ENCODE results near the gene AMPD3. TPM values are rescaled to one million over a fixed set of nuclear protein-coding genes. Genes with fewer than 3 reads are reported as not detected.

AMPD3 gene
- total RNA-seq (82.4 and 85.5 TPM in 2 replicates), polyA plus RNA-seq (40.1 and 48.3 TPM in 2 replicates), polyA minus RNA-seq (50.7 and 76.3 TPM in 2 replicates)
- total RNA-seq (2013): 33.6 TPM

DNA sequence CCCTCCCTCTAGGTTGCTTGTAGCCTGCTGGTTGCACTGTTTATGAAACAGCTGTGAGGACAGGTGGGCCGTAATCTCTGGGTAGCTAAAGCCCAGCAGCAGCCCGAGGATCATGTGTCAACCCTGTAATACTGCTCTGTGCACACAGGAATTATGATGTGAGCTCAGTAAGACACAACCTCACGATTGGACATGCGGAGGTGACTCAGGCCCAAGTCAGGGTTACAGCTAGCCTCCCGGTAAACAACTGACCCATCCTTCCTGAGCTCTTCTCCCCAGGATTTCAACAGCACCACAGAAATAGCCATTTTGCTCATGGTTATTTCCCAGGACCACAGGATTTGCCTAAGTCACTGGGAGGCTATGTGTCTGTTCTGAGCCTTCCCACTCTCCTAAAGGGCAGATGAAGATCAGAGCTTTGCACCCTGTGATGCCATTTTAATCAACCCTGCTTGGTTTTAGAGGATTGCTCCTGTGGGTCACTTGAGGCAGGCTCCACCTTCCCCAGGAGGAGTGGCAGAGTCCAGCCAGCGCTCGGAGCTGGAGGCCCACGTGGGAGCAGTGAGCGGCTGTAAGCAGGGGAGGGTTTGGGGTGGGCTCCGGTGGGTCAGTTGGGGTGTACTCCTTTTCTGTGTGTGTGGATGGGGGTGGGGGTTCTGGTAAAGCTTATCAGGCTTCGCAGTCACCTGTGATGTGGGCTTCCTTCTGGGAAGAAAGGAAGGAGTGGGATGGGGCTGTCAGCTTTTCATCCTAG is at the start of gene AMPD3:
TSS of gene AMPD3 (plus strand) at position 387 of the 754 bp plus-strand sequence. CDS start 6,256 bp downstream, outside the sequence.
- no peaks in the 10 kb centered on the region for H3K27me3 Mint-ChIP-seq
- H2AFZ ChIP-seq (ENCODE audit: insufficient read depth, low read depth, low read length, poor library complexity, severe bottlenecking): peak within 1 kb of the TSS; percentile 19

More for the DNA sequence above, at the start of gene AMPD3:
- intact Hi-C loops (cut with micrococcal nuclease): loop anchor here (5.0 to 10.0 kb wide), 2 partner anchors 150 to 152 kb away; partner anchors contain the start of gene ADM
- Histone ChIP-seq H3K4me1 (ENCODE audit: control insufficient read depth in 2 of 2, insufficient read depth in 2 of 2, low read length in 2 of 2) (peaks cover 62 to 78% of the 10 kb centered on the region in 2 donors), H3K9ac (ENCODE audit: low read length) (peak within 1 kb of the TSS; percentile 60), H3K27me3 (replicated peaks in 1 of 4; ENCODE audit: control extremely low read depth in 1 of 4, control insufficient read depth in 3 of 4, insufficient read depth in 4 of 4, low read length in 3 of 4) (no peaks in the 10 kb centered on the region), H3K79me2 (ENCODE audit: control insufficient read depth, insufficient read depth, low read length) (peaks cover 84% of the 10 kb centered on the region), H3K36me3 (replicated peaks in 1 of 2; ENCODE audit: control extremely low read depth in 1 of 2, control insufficient read depth in 1 of 2, extremely low read depth in 1 of 2, insufficient read depth in 2 of 2, low read length in 1 of 2) (no peaks in the 10 kb centered on the region), H3K4me3 (ENCODE audit: control extremely low read depth in 1 of 5, extremely low read depth in 1 of 5, insufficient read depth in 1 of 5, low read depth in 2 of 5, low read length in 4 of 5) (peak within 1 kb of the TSS; percentile 52 to 69 (median 66)), H3K27ac (ENCODE audit: low read length in 2 of 2) (peak within 1 kb of the TSS; percentile 75 to 98), H3K9me3 (ENCODE audit: control extremely low read depth in 1 of 3, control insufficient read depth in 2 of 3, insufficient read depth in 1 of 3, low read length in 2 of 3) (no peaks in the 10 kb centered on the region), H3K4me2 (replicated peaks; ENCODE audit: low read depth, low read length, poor library complexity, severe bottlenecking) (peak within 1 kb of the TSS; percentile 80), H4K20me1 (ENCODE audit: control insufficient read depth, insufficient read depth, low read length, poor library complexity, severe bottlenecking) (no peaks in the 10 kb centered on the region)
- Mint-ChIP-seq H3K4me3 (peak within 1 kb of the TSS; percentile 96), H3K4me1 (peaks cover 78% of the 10 kb centered on the region), H3K27ac (peak within 1 kb of the TSS; percentile 98), H3K9me3 (ENCODE audit: insufficient read depth) (no peaks in the 10 kb centered on the region)
- ATAC-seq (ENCODE audit: low read depth): no peak
- ChIA-PET POLR2A (interaction anchor here (0.6 to 3.0 kb wide), 8 partner anchors 13 to 403 kb away, joined by 3 to 38 read pairs (median 5); partner anchors contain the start of genes CTR9, RNF141 and ZBED5), CTCF (interaction anchor here (1.0 to 9.7 kb wide), 8 partner anchors 9 to 187 kb away, joined by 3 to 146 read pairs (median 6); partner anchors contain the start of gene RNF141)
- DNase-seq: peak; percentile 53
- TF ChIP-seq EZH2 (IDR thresholded peaks at IDR 0.05; ENCODE audit: borderline replicate concordance, insufficient read depth, low read depth, low read length, poor library complexity, severe bottlenecking): no peak
- TF ChIP-seq, protein P1, sequence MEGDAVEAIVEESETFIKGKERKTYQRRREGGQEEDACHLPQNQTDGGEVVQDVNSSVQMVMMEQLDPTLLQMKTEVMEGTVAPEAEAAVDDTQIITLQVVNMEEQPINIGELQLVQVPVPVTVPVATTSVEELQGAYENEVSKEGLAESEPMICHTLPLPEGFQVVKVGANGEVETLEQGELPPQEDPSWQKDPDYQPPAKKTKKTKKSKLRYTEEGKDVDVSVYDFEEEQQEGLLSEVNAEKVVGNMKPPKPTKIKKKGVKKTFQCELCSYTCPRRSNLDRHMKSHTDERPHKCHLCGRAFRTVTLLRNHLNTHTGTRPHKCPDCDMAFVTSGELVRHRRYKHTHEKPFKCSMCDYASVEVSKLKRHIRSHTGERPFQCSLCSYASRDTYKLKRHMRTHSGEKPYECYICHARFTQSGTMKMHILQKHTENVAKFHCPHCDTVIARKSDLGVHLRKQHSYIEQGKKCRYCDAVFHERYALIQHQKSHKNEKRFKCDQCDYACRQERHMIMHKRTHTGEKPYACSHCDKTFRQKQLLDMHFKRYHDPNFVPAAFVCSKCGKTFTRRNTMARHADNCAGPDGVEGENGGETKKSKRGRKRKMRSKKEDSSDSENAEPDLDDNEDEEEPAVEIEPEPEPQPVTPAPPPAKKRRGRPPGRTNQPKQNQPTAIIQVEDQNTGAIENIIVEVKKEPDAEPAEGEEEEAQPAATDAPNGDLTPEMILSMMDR (IDR thresholded peaks at IDR 0.05): no peak
- 76% methylated on average over 11 of the region's 11 CpGs for WGBS (ENCODE audit: insufficient coverage)
